Raji (cell line): Measurements from ENCODE around the gene AJAP1.

ENCODE experiments used
- POLR2A ChIP-seq: IDR thresholded peaks from 2 replicates; pipeline ENCODE4 v1.6.1; 2011; ENCODE audit warnings: low read depth, low read length, control low read depth; ENCODE audit not compliant: insufficient read depth

Gene AJAP1

GRCh38 chr1:4754816-4755215, 100.4 kb downstream of the AJAP1 start:
- no peak for TF ChIP-seq POLR2A

GRCh38 chr1:4755301-4755845, 101.0 kb downstream of the AJAP1 start:
- no peak for TF ChIP-seq POLR2A

GRCh38 chr1:4755864-4756504, 101.6 kb downstream of the AJAP1 start:
- no peak for TF ChIP-seq POLR2A

- no peak for TF ChIP-seq POLR2A
Measured at GRCh38 chr1:4756851-4757580, 102.6 kb downstream of the AJAP1 start.

GRCh38 chr1:4759671-4760070, 105.3 kb downstream of the AJAP1 start:
- no peak for TF ChIP-seq POLR2A

- no peak for TF ChIP-seq POLR2A
Measured at GRCh38 chr1:4760088-4760487, 105.7 kb downstream of the AJAP1 start.

- TF ChIP-seq POLR2A = no peak
Measured at GRCh38 chr1:4761324-4761723, 106.9 kb downstream of the AJAP1 start.

GRCh38 chr1:4762146-4762545, 107.7 kb downstream of the AJAP1 start:
- no peak for TF ChIP-seq POLR2A

GRCh38 chr1:4767308-4767707, 112.9 kb downstream of the AJAP1 start:
- no peak for TF ChIP-seq POLR2A

- TF ChIP-seq POLR2A = no peak
Measured at GRCh38 chr1:4768553-4768952, 114.1 kb downstream of the AJAP1 start.

GRCh38 chr1:4769516-4770280, 115.3 kb downstream of the AJAP1 start:
- TF ChIP-seq POLR2A = no peak

GRCh38 chr1:4770713-4771112, 116.3 kb downstream of the AJAP1 start:
- TF ChIP-seq POLR2A = no peak

GRCh38 chr1:4771267-4771666, 116.9 kb downstream of the AJAP1 start:
- TF ChIP-seq POLR2A = no peak

GRCh38 chr1:4771721-4772120, 117.3 kb downstream of the AJAP1 start:
- no peak for TF ChIP-seq POLR2A

GRCh38 chr1:4772294-4773010, 118.0 kb downstream of the AJAP1 start:
- no peak for TF ChIP-seq POLR2A

- no peak for TF ChIP-seq POLR2A
Measured at GRCh38 chr1:4773226-4773625, 118.8 kb downstream of the AJAP1 start.

GRCh38 chr1:4775506-4775905, 121.1 kb downstream of the AJAP1 start:
- no peak for TF ChIP-seq POLR2A
